ENCODE measurements around the gene HMCN2.

DNA sequence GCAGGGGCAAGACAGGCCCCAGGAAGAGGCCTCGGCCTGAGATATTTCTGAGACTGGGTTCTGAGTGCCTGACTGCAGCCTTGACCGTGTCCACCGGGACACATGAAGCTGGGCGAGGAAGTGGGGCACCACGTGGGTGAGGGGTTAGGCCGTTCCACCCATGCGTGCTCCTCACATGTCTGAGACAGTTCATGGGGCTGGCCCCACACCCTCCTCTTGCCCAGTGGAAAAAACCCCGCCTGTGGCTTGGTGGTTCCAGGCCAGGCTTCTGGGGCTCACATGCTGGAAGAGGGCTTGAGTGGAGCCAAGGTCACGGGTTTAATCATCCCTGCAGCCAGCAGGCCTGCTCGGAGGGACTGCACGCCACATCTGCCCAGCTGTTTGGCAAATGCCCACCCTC is 11.4 kb downstream of the HMCN2 start:
- TF ChIP-seq, protein P1, sequence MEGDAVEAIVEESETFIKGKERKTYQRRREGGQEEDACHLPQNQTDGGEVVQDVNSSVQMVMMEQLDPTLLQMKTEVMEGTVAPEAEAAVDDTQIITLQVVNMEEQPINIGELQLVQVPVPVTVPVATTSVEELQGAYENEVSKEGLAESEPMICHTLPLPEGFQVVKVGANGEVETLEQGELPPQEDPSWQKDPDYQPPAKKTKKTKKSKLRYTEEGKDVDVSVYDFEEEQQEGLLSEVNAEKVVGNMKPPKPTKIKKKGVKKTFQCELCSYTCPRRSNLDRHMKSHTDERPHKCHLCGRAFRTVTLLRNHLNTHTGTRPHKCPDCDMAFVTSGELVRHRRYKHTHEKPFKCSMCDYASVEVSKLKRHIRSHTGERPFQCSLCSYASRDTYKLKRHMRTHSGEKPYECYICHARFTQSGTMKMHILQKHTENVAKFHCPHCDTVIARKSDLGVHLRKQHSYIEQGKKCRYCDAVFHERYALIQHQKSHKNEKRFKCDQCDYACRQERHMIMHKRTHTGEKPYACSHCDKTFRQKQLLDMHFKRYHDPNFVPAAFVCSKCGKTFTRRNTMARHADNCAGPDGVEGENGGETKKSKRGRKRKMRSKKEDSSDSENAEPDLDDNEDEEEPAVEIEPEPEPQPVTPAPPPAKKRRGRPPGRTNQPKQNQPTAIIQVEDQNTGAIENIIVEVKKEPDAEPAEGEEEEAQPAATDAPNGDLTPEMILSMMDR (IDR thresholded peaks at IDR 0.05): no peak
- TF ChIP-seq POLR2A (IDR thresholded peaks at IDR 0.05): no peak

Measured in ovary (tissue), 3 donors.